Calu3 (cell line): Measurements from ENCODE around the gene ATP5F1D. TPM values are rescaled to one million over a fixed set of nuclear protein-coding genes. Genes with fewer than 3 reads are reported as not detected.
"Not testable (repeated sequence)": the region's sequence is repeated elsewhere in the genome, so short reads cannot be mapped to it uniquely, and the experiment has no call there.

Experiments used
- BruUV-seq: library from RNA; stranded (reverse); fragments of 400-500 nt; replicated peaks from 2 replicates; lab custom pipeline; 2021; lab: Mats Ljungman, UMichigan
- CTCF ChIA-PET: fragments of 300-600 bp; sonication (Branson Sonifier 250); formaldehyde crosslinking; loops from one replicate; lab custom pipeline; 2022; ENCODE audit warnings: antibody characterized with exemption; lab: Charles Lee
- DNase-seq: peaks from one replicate; pipeline ENCODE4 v3.0.0; 2022
- H3K27ac Mint-ChIP-seq: one replicate; pipeline ENCODE4 v1.8.0; 2022; ENCODE audit warnings: mixed read lengths; ENCODE audit not compliant: unreplicated experiment
- H3K27me3 Mint-ChIP-seq: one replicate; pipeline ENCODE4 v1.8.0; 2022; ENCODE audit warnings: mixed read lengths; ENCODE audit not compliant: unreplicated experiment
- H3K36me3 Mint-ChIP-seq: one replicate; pipeline ENCODE4 v1.8.0; 2022; ENCODE audit warnings: mild to moderate bottlenecking, moderate library complexity, mixed read lengths; ENCODE audit not compliant: insufficient read depth, unreplicated experiment
- H3K4me1 Mint-ChIP-seq: one replicate; pipeline ENCODE4 v1.8.0; 2022; ENCODE audit warnings: mild to moderate bottlenecking, low read depth, mixed read lengths; ENCODE audit not compliant: unreplicated experiment
- H3K4me3 Mint-ChIP-seq: one replicate; pipeline ENCODE4 v1.8.0; 2022; ENCODE audit warnings: mild to moderate bottlenecking, low read depth, moderate library complexity, mixed read lengths; ENCODE audit not compliant: unreplicated experiment
- H3K9me3 Mint-ChIP-seq: one replicate; pipeline ENCODE4 v1.8.0; 2022; ENCODE audit warnings: low read depth, mixed read lengths; ENCODE audit not compliant: unreplicated experiment
- intact Hi-C: fragments of 100-400 bp; cut with micrococcal nuclease; formaldehyde crosslinking; loops from one replicate; pipeline ENCODE4 v1.10.0; 2022; ENCODE audit not compliant: unreplicated experiment
- total RNA-seq: library from RNA; stranded (reverse); gene quantifications from 2 replicates; pipeline ENCODE4 v1.2.3, GENCODE V29; 2022
- TF ChIP-seq, protein P1 (sequence below): fragments of 200-600 bp; IDR thresholded peaks from one replicate; pipeline ENCODE4 v1.8.0; 2022; ENCODE audit warnings: antibody characterized with exemption; ENCODE audit not compliant: unreplicated experiment

The ATP5F1D gene
- total RNA-seq, 1 experiment from 2014 or later, result 91.8 TPM

DNA sequence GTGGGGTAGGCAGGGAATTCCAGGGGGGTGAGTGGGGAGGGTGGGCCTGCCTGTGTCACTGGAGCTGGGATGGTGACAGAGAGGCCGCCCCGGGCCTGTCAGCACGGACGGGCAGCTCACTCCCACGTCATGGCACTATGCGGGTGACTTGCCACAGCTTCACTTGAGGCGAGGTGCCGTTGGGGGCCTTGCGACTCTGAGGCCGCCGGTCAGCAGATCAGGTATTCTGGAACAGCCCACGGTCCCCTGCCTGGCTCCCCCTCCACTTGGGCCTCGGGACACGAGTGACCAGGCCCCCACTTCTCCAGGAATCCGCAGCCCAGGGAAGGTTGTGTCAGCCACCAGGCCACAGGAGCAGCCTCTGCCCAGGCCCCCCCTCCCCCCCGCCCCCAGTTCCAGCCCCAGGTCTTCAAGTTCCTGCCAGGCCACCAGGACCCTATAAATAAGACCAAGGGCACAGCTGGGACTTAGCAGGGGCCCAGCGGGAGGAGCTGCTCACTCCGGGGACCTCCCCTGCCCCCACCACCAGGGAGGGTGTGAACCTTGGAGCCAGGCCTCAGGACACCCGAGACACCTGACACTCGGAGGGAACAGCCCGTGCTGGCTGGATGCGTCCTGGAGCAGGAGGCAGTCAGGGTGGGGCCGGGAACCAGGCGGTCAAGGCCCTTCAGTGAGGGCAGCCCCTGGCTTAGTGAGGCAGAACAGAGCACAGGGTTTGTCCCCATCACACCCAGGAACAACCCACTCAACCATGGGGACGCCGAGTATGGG lies 4.1 kb downstream of the ATP5F1D start:
- intact Hi-C loops, result no loop called here
- TF ChIP-seq, protein P1, sequence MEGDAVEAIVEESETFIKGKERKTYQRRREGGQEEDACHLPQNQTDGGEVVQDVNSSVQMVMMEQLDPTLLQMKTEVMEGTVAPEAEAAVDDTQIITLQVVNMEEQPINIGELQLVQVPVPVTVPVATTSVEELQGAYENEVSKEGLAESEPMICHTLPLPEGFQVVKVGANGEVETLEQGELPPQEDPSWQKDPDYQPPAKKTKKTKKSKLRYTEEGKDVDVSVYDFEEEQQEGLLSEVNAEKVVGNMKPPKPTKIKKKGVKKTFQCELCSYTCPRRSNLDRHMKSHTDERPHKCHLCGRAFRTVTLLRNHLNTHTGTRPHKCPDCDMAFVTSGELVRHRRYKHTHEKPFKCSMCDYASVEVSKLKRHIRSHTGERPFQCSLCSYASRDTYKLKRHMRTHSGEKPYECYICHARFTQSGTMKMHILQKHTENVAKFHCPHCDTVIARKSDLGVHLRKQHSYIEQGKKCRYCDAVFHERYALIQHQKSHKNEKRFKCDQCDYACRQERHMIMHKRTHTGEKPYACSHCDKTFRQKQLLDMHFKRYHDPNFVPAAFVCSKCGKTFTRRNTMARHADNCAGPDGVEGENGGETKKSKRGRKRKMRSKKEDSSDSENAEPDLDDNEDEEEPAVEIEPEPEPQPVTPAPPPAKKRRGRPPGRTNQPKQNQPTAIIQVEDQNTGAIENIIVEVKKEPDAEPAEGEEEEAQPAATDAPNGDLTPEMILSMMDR, result no peak
- Mint-ChIP-seq H3K27me3 (no peaks in the 10 kb centered on the region), H3K4me3 (no peak overlapping the region), H3K27ac (no peak overlapping the region), H3K36me3 (peaks cover 36% of the 10 kb centered on the region), H3K4me1 (peaks cover 16% of the 10 kb centered on the region), H3K9me3 (no peaks in the 10 kb centered on the region)
- no TSS peak for BruUV-seq
- no peak for DNase-seq
- CTCF ChIA-PET, result interaction anchor here (2.9 kb wide), 1 partner anchor 20 kb away, joined by 177 read pairs; no protein-coding TSS in a partner anchor

DNA sequence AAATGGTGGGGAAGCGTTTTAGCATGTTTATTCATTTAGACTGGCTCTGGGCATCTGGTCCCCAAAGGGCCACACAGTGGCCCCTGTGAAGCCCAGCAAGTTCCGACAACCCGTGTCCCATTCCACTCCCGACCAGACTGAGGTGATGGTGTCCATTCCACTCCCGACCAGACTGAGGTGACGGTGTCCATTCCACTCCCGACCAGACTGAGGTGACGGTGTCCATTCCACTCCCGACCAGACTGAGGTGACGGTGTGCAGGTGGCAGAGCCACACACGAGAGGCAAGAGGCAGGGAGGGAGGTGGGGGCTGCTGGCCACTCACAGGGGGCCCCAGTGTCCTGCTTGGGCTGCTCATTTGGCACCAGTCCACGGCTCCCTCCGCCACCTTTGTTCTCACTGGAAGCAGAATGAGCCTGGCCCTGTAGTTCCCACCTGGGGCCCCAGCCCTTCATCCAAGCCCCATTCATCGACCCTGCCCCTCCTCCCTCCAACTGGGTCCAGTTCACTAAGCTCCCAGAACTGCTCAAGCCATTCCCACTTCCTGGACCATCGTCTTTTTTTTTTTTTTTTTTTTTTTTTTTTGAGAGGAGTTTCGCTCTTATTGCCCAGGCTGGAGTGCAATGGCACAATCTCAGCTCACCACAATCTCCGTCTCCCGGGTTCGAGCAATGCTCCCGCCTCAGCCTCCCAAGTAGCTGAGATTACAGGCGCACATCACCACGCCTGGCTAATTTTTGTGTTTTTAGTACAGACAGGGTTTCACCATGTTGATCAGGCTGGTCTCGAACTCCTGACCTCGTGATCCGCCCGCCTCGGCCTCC lies 4.9 kb downstream of the ATP5F1D start:
- H3K4me3 Mint-ChIP-seq, DNase-seq, intact Hi-C loops, H3K27ac Mint-ChIP-seq, H3K9me3 Mint-ChIP-seq, BruUV-seq, H3K27me3 Mint-ChIP-seq: not testable (repeated sequence)
- CTCF ChIA-PET, result interaction anchor here (0.9 kb wide), 1 partner anchor 20 kb away, joined by 4 read pairs; no protein-coding TSS in a partner anchor
- peaks cover 11% of the 10 kb centered on the region for H3K4me1 Mint-ChIP-seq
- H3K36me3 Mint-ChIP-seq, result peaks cover 39% of the 10 kb centered on the region

DNA sequence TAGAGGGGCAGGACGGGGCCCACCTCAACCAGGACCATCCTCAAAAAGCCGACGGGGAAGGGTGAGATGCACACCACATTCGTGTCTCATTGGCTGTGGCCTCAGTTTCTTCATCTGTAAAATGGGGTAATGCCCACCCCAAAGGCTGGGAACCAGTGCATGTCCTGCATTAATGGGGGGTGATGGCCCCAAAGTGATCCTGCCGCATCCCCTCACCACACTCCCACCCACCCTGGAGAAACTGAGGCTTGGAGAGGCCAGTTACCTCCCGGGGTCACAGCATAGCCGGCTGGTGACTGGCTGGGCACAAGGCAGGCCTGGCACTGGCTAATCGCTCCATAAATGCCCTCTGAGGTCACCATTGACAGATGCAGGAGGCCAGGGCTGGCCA lies 6.2 kb downstream of the ATP5F1D start:
- no peak for DNase-seq
- Mint-ChIP-seq H3K36me3 (peaks cover 41% of the 10 kb centered on the region), H3K9me3 (no peaks in the 10 kb centered on the region), H3K27ac (no peak overlapping the region), H3K4me1 (peaks cover 7% of the 10 kb centered on the region), H3K4me3 (no peak overlapping the region), H3K27me3 (no peaks in the 10 kb centered on the region)
- TSS peak; percentile 31 for BruUV-seq
- CTCF ChIA-PET, result no interaction called here
- intact Hi-C loops, result no loop called here
- TF ChIP-seq, protein P1, result no peak

DNA sequence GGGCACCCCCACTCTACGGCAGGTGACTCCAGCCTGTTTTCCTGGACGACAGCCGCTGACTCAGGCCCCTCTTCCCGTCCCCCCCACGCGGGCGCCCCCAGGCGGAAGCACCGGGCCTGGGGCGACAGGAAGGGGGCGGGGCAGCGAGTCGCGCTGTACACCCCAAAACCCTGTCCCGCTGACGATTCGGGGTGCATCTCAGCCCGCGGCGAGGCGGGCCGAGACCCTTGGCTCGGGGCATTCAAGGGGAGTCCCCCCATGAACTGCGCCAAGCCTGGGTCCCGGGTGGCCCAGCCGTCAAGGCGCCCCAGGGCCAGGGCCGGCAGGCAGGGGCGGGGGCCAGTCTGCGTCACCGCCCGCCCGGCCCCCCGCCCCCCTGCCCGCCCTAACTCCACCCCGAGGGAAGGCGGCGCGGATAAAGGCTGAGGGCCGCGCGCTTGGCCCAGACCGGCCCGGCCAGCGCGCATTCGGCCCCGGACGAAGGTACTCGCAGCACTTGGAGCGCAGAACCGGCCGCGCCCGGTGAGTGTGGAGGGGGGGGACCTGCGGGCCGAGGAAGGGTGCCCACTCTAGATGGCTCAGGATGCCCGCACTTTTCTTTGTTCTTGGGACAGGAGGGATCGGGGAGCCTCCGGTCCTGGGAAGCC lies 6.7 kb downstream of the ATP5F1D start, which contains the start of gene MIDN:
MIDN (plus strand) TSS at position 445 of the 647 bp plus-strand sequence. CDS start 1,714 bp downstream, outside the sequence.
- no TSS peak for BruUV-seq
- Mint-ChIP-seq H3K4me3 (peak within 1 kb of the TSS; percentile 70), H3K4me1 (peaks cover 7% of the 10 kb centered on the region), H3K9me3 (no peaks in the 10 kb centered on the region), H3K36me3 (peaks cover 46% of the 10 kb centered on the region), H3K27me3 (no peaks in the 10 kb centered on the region), H3K27ac (no peak within 1 kb of the TSS)
- intact Hi-C loops, result no loop called here
- CTCF ChIA-PET, result no interaction called here
- TF ChIP-seq, protein P1, result no peak
- DNase-seq, result peak; percentile 75
